Ascending aorta (tissue), 2 donors: ENCODE results near the gene KXD1. TPM values are rescaled to one million over a fixed set of nuclear protein-coding genes. Genes with fewer than 3 reads are reported as not detected.
A peak's percentile ranks its signal among the peaks of the same experiment; 100 is the strongest.

Experiments
- DNase-seq, 2 donors: peaks; one replicate each; pipeline ENCODE4 v3.0.0-alpha.2; 2019; ENCODE audit warnings: low spot score in 2 of 2
- H3K27ac ChIP-seq, 2 donors: fragments of 200-600 bp; sonication (generic); one replicate each; pipeline ENCODE4 v1.5.1; 2016 to 2017; ENCODE audit warnings: mild to moderate bottlenecking in 1 of 2
- H3K27me3 ChIP-seq: fragments of 200-600 bp; sonication (generic); one replicate; pipeline ENCODE4 v1.5.1; 2017
- H3K36me3 ChIP-seq, 2 donors: fragments of 200-600 bp; sonication (generic); one replicate each; pipeline ENCODE4 v1.5.1; 2016
- H3K4me1 ChIP-seq, 2 donors: fragments of 200-600 bp; sonication (generic); one replicate each; pipeline ENCODE4 v1.5.1; 2016 to 2017; ENCODE audit warnings: mild to moderate bottlenecking in 1 of 2
- H3K4me3 ChIP-seq, 2 donors: fragments of 200-600 bp; sonication (generic); one replicate each; pipeline ENCODE4 v1.5.1; 2016 to 2017; ENCODE audit warnings: mild to moderate bottlenecking in 1 of 2
- H3K9me3 ChIP-seq, 2 donors: fragments of 200-600 bp; sonication (generic); one replicate each; pipeline ENCODE4 v1.5.1; 2016
- CTCF ChIP-seq, 3 experiments: fragments of 200-600 bp in 2 of 3; fragments of 450-650 bp in 1 of 3; sonication (generic) in 2 of 3; IDR thresholded peaks; one replicate each; pipeline ENCODE4 v1.5.1; 2016 to 2019; ENCODE audit warnings: antibody characterized with exemption in 3 of 3, mild to moderate bottlenecking in 1 of 3, moderate library complexity in 1 of 3
- intact Hi-C: fragments of 100-400 bp; cut with DNase I; formaldehyde crosslinking; loops from one replicate; pipeline ENCODE4 v1.15.1; 2023
- total RNA-seq: library from RNA; depleted of rRNA; stranded (reverse); fragments of >200 nt; gene quantifications from one replicate; pipeline ENCODE4 v1.1.0, GENCODE V29; 2016

Gene KXD1
- total RNA-seq, 1 donor from 2014 or later = 178 TPM

GRCh38 chr19:18594096-18594823 lies 36.6 kb downstream of the KXD1 start:
- Histone ChIP-seq H3K4me3 (peak overlapping the region; percentile 39 to 61), H3K4me1 (peaks cover 12 to 21% of the 10 kb centered on the region in 2 donors), H3K27me3 (peaks cover 3% of the 10 kb centered on the region), H3K36me3 (peaks cover 5 to 8% of the 10 kb centered on the region in 2 donors), H3K27ac (peak overlapping the region in 1 of 2 donors; percentile 20), H3K9me3 (no peaks in the 10 kb centered on the region)
- intact Hi-C loops = loop anchor here (1.0 to 5.0 kb wide), 6 partner anchors 43 to 273 kb away; partner anchors contain the start of genes KLHL26 and UPF1
- DNase-seq = peak in 1 of 2 donors; percentile 87
- TF ChIP-seq CTCF (IDR thresholded peaks at IDR 0.05) = peak; percentile 58 to 94 (median 81)

- no peak overlapping the region for H3K27ac ChIP-seq
- peaks cover 5 to 8% of the 10 kb centered on the region in 2 donors for H3K36me3 ChIP-seq
- H3K4me3 ChIP-seq = peak overlapping the region; percentile 39 to 61
- DNase-seq = no peak
- TF ChIP-seq CTCF (IDR thresholded peaks at IDR 0.05) = no peak
- H3K4me1 ChIP-seq = peaks cover 7 to 17% of the 10 kb centered on the region in 2 donors
- intact Hi-C loops = loop anchor here (1.0 to 5.0 kb wide), 6 partner anchors 42 to 272 kb away; partner anchors contain the start of genes KLHL26 and UPF1
- H3K27me3 ChIP-seq = peaks cover 3% of the 10 kb centered on the region
- no peaks in the 10 kb centered on the region for H3K9me3 ChIP-seq
These were observed 37.2 kb downstream of the KXD1 start for GRCh38 chr19:18594824-18595373.

GRCh38 chr19:18595475-18595874 lies 37.8 kb downstream of the KXD1 start:
- Histone ChIP-seq H3K27ac (no peak overlapping the region), H3K4me3 (no peak overlapping the region), H3K4me1 (peaks cover 6 to 14% of the 10 kb centered on the region in 2 donors), H3K36me3 (peaks cover 5 to 7% of the 10 kb centered on the region in 2 donors), H3K9me3 (no peaks in the 10 kb centered on the region), H3K27me3 (peaks cover 3% of the 10 kb centered on the region)
- no peak for TF ChIP-seq CTCF (IDR thresholded peaks at IDR 0.05)
- intact Hi-C loops = loop anchor here (2.0 kb wide), 2 partner anchors 77 to 253 kb away; no protein-coding TSS in a partner anchor
- no peak for DNase-seq

- TF ChIP-seq CTCF (IDR thresholded peaks at IDR 0.05) = no peak
- Histone ChIP-seq H3K27me3 (peaks cover 3% of the 10 kb centered on the region), H3K4me3 (no peak overlapping the region), H3K36me3 (no peaks in the 10 kb centered on the region), H3K9me3 (no peaks in the 10 kb centered on the region), H3K4me1 (peaks cover 6 to 14% of the 10 kb centered on the region in 2 donors), H3K27ac (no peak overlapping the region)
- intact Hi-C loops = no loop called here
- DNase-seq = no peak
These were observed 39.1 kb downstream of the KXD1 start for GRCh38 chr19:18596752-18597157.

- intact Hi-C loops = no loop called here
These were observed 40.4 kb downstream of the KXD1 start for GRCh38 chr19:18597809-18598660.

More at GRCh38 chr19:18597809-18598660, 40.4 kb downstream of the KXD1 start:
- Histone ChIP-seq H3K4me3 (no peak overlapping the region), H3K9me3 (no peaks in the 10 kb centered on the region), H3K27ac (no peak overlapping the region), H3K36me3 (no peaks in the 10 kb centered on the region), H3K4me1 (peaks cover 6 to 14% of the 10 kb centered on the region in 2 donors), H3K27me3 (peaks cover 3% of the 10 kb centered on the region)
- DNase-seq = no peak
- TF ChIP-seq CTCF (IDR thresholded peaks at IDR 0.05) = no peak
